H9 (cell line): Measurements from ENCODE around the gene SH2D6. TPM values are rescaled to one million over a fixed set of nuclear protein-coding genes. Genes with fewer than 3 reads are reported as not detected.

Experiments
- DNase-seq: peaks from one replicate; pipeline ENCODE4 v3.0.0-alpha.2; 2017
- H2AFZ ChIP-seq: one replicate; pipeline ENCODE4 v1.6.1; 2013; ENCODE audit warnings: mild to moderate bottlenecking, low read length, control low read depth, moderate library complexity
- H2AK5ac ChIP-seq: 2 replicates; pipeline ENCODE4 v1.6.1; 2013; ENCODE audit warnings: low read length, control low read depth, mixed read lengths; ENCODE audit not compliant: insufficient read length
- H2BK120ac ChIP-seq: one replicate; pipeline ENCODE4 v1.6.1; 2013; ENCODE audit warnings: low read depth, mild to moderate bottlenecking, low read length, control low read depth, inconsistent platforms; ENCODE audit not compliant: poor library complexity, severe bottlenecking
- H2BK12ac ChIP-seq: 2 replicates; pipeline ENCODE4 v1.6.1; 2013; ENCODE audit warnings: low read length, control low read depth, mixed read lengths, low read depth; ENCODE audit not compliant: insufficient read length
- H2BK15ac ChIP-seq: 2 replicates; pipeline ENCODE4 v1.6.1; 2013; ENCODE audit warnings: low read depth, low read length, control low read depth
- H2BK20ac ChIP-seq: one replicate; pipeline ENCODE4 v1.6.1; 2013; ENCODE audit warnings: low read depth, mild to moderate bottlenecking, low read length, control low read depth, inconsistent platforms; ENCODE audit not compliant: poor library complexity, severe bottlenecking
- H2BK5ac ChIP-seq: 2 replicates; pipeline ENCODE4 v1.6.1; 2013; ENCODE audit warnings: low read length, control low read depth, mixed read lengths; ENCODE audit not compliant: insufficient read length
- H3K14ac ChIP-seq: 2 replicates; pipeline ENCODE4 v1.6.1; 2013; ENCODE audit warnings: low read length, control low read depth; ENCODE audit not compliant: insufficient read depth
- H3K18ac ChIP-seq: 2 replicates; pipeline ENCODE4 v1.6.1; 2013; ENCODE audit warnings: low read depth, mild to moderate bottlenecking, mixed read lengths, low read length, control low read depth; ENCODE audit not compliant: insufficient read length
- H3K23ac ChIP-seq: 2 replicates; pipeline ENCODE4 v1.6.1; 2013; ENCODE audit warnings: low read length, control low read depth, mixed read lengths, low read depth; ENCODE audit not compliant: insufficient read length
- H3K23me2 ChIP-seq: 2 replicates; pipeline ENCODE4 v1.6.1; 2013; ENCODE audit warnings: low read depth, mild to moderate bottlenecking, mixed read lengths, low read length, control low read depth; ENCODE audit not compliant: insufficient read length, poor library complexity, severe bottlenecking
- H3K27ac ChIP-seq: 2 replicates; pipeline ENCODE4 v1.5.1; 2013; ENCODE audit warnings: low read length, control low read depth, mixed read lengths, low read depth; ENCODE audit not compliant: insufficient read length
- H3K27me3 ChIP-seq: 2 replicates; pipeline ENCODE4 v1.6.1; 2013; ENCODE audit warnings: low read length, control low read depth, inconsistent platforms; ENCODE audit not compliant: insufficient read depth
- H3K4ac ChIP-seq: 2 replicates; pipeline ENCODE4 v1.6.1; 2013; ENCODE audit warnings: low read depth, mild to moderate bottlenecking, control low read depth, inconsistent platforms, low read length, moderate library complexity
- H3K4me1 ChIP-seq: 2 replicates; pipeline ENCODE4 v1.6.1; 2013; ENCODE audit warnings: low read length, control low read depth, inconsistent platforms; ENCODE audit not compliant: insufficient read depth
- H3K4me2 ChIP-seq: 2 replicates; pipeline ENCODE4 v1.6.1; 2013; ENCODE audit warnings: low read length, control low read depth, mixed read lengths; ENCODE audit not compliant: insufficient read length, insufficient read depth
- H3K56ac ChIP-seq: 2 replicates; pipeline ENCODE4 v1.6.1; 2013; ENCODE audit warnings: low read depth, mild to moderate bottlenecking, mixed read lengths, low read length, control low read depth; ENCODE audit not compliant: insufficient read length
- H3K79me1 ChIP-seq: 2 replicates; pipeline ENCODE4 v1.6.1; 2013; ENCODE audit warnings: low read depth, mild to moderate bottlenecking, moderate library complexity, low read length, control low read depth, inconsistent platforms; ENCODE audit not compliant: insufficient read depth, poor library complexity, severe bottlenecking
- H3K79me2 ChIP-seq: 2 replicates; pipeline ENCODE4 v1.6.1; 2013; ENCODE audit warnings: low read length, control low read depth, inconsistent platforms; ENCODE audit not compliant: insufficient read depth
- H3K9ac ChIP-seq: 2 replicates; pipeline ENCODE4 v1.6.1; 2013; ENCODE audit warnings: low read length, control low read depth, mixed read lengths; ENCODE audit not compliant: insufficient read length; ENCODE audit errors: extremely low read depth
- H3K9me3 ChIP-seq: one replicate; pipeline ENCODE4 v1.6.1; 2013; ENCODE audit warnings: low read depth, low read length, inconsistent platforms; ENCODE audit not compliant: control insufficient read depth
- H3T11ph ChIP-seq: one replicate; pipeline ENCODE4 v1.6.1; 2013; ENCODE audit warnings: mild to moderate bottlenecking, low read length, control low read depth, inconsistent platforms
- H4K20me1 ChIP-seq: one replicate; pipeline ENCODE4 v1.6.1; 2013; ENCODE audit not compliant: control insufficient read depth, insufficient read length, insufficient read depth
- H4K5ac ChIP-seq: 2 replicates; pipeline ENCODE4 v1.6.1; 2013; ENCODE audit warnings: low read depth, mild to moderate bottlenecking, mixed read lengths, low read length, control low read depth; ENCODE audit not compliant: insufficient read length
- H4K8ac ChIP-seq: replicated peaks from 2 replicates; pipeline ENCODE4 v1.6.1; 2013; ENCODE audit warnings: low read length, control low read depth, mixed read lengths, low read depth; ENCODE audit not compliant: insufficient read length
- H4K91ac ChIP-seq: 2 replicates; pipeline ENCODE4 v1.6.1; 2013; ENCODE audit warnings: low read depth, mild to moderate bottlenecking, moderate library complexity, mixed read lengths, low read length, control low read depth; ENCODE audit not compliant: insufficient read length
- H3K27ac Mint-ChIP-seq, 3 experiments: 2 replicates in 2 of 3; 3 replicates in 1 of 3; pipeline ENCODE4 v1.8.0; 2020 to 2021; ENCODE audit warnings: mixed read lengths in 3 of 3, mild to moderate bottlenecking in 1 of 3, moderate library complexity in 1 of 3
- H3K27me3 Mint-ChIP-seq: 2 replicates; pipeline ENCODE4 v1.8.0; 2021; ENCODE audit warnings: low read depth, mild to moderate bottlenecking, moderate library complexity, mixed read lengths
- H3K36me3 Mint-ChIP-seq, 3 experiments: 2 replicates in 2 of 3; 3 replicates in 1 of 3; pipeline ENCODE4 v1.8.0; 2020 to 2021; ENCODE audit warnings: low read depth in 3 of 3, mixed read lengths in 3 of 3; ENCODE audit not compliant: insufficient read depth in 1 of 3
- H3K4me1 Mint-ChIP-seq, 2 experiments: 2 replicates each; pipeline ENCODE4 v1.8.0; 2020; ENCODE audit warnings: mixed read lengths in 2 of 2
- H3K4me3 Mint-ChIP-seq, 2 experiments: 2 replicates in 1 of 2; 3 replicates in 1 of 2; pipeline ENCODE4 v1.8.0; 2020 to 2021; ENCODE audit warnings: mild to moderate bottlenecking in 2 of 2, mixed read lengths in 2 of 2, moderate library complexity in 1 of 2
- H3K9me3 Mint-ChIP-seq, 2 experiments: 2 replicates in 1 of 2; 3 replicates in 1 of 2; pipeline ENCODE4 v1.8.0; 2020; ENCODE audit warnings: mild to moderate bottlenecking in 2 of 2, mixed read lengths in 2 of 2, moderate library complexity in 1 of 2
- WGBS: extraction: QIAGEN DNeasy Blood & Tissue Kit; methylation state at CpG from one replicate; pipeline ENCODE4 v1.1.7; 2013; ENCODE audit warnings: missing lambda C conversion rate, low lambda C conversion rate, mixed read lengths; ENCODE audit not compliant: insufficient read length; ENCODE audit errors: extremely low coverage; 5-methylcytosine and 5-hydroxymethylcytosine counted together
- total RNA-seq: library from RNA; stranded (reverse); gene quantifications from 2 replicates; pipeline ENCODE4 v1.2.1, GENCODE V29; 2021
- TF ChIP-seq, protein P1 (sequence below): fragments of 200-600 bp; sonication (generic); conservative IDR thresholded peaks from 3 replicates; pipeline ENCODE4 v1.8.0; 2021; ENCODE audit warnings: antibody characterized with exemption, mild to moderate bottlenecking

Gene SH2D6
- total RNA-seq, 1 experiment from 2014 or later, result 0.61 TPM

DNA sequence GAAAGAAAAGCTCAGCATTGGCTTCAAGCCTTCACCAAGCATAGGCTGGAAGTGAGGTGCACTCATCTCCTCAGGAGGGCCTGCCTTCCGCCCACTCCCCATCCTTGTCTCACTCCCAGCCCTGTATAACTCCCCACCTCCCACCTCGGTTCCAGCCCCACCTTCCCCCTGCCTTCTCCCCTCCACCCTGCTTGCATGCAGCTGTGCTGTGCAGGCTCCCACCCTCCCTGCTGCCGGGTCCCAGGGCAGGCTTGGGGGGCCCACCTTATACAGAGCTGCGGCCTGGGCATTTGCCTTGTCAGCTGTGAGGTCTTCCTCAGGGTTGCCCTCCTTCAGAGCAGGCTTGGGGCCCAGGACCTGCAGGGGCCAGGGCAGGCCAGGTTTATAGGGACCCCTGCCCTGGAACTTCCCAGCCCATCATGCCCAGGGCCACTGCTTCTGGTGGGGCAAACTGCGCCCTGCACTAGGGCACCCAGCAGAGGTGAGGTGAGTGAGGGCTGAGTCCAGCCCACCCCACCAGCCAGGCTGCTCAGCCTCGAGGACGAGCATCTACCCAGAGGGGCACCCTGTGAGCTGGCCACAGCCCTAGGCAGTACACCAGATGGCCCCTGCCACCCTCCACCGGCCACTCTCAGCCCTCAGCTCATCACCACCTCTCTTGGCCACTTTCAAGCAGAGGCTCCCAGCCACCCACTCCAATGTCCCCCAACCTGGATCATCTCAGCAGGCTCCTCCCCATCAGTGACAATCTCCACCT is 19.9 kb upstream of the SH2D6 start:
- H3K23me2 ChIP-seq, result no peaks in the 10 kb centered on the region
- no peaks in the 10 kb centered on the region for H3K4me1 ChIP-seq
- no peak overlapping the region for H3K23ac ChIP-seq
- H3K27me3 ChIP-seq, result no peaks in the 10 kb centered on the region
- H3K18ac ChIP-seq, result no peak overlapping the region
- H2AK5ac ChIP-seq, result no peak overlapping the region
- H3K27ac ChIP-seq, result no peak overlapping the region
- no peaks in the 10 kb centered on the region for H3K79me1 ChIP-seq
- H3T11ph ChIP-seq, result no peak overlapping the region
- H3K56ac ChIP-seq, result no peak overlapping the region
- no peak for DNase-seq
- no peak overlapping the region for H2BK12ac ChIP-seq
- no CpG with 5 or more reads among the region's 8 CpGs for WGBS
- Mint-ChIP-seq H3K4me3 (no peak overlapping the region), H3K27me3 (no peaks in the 10 kb centered on the region), H3K27ac (no peak overlapping the region; a peak in 2 of 7 replicates), H3K4me1 (peaks cover 8 to 12% of the 10 kb centered on the region in 2 experiments; a peak in 3 of 4 replicates), H3K9me3 (peaks cover 0 to 6% of the 10 kb centered on the region in 2 experiments; a peak in 1 of 5 replicates), H3K36me3 (peaks cover 2 to 28% (median 22%) of the 10 kb centered on the region in 3 experiments; a peak in 6 of 7 replicates)
- no peak overlapping the region for H2AFZ ChIP-seq
- TF ChIP-seq, protein P1, sequence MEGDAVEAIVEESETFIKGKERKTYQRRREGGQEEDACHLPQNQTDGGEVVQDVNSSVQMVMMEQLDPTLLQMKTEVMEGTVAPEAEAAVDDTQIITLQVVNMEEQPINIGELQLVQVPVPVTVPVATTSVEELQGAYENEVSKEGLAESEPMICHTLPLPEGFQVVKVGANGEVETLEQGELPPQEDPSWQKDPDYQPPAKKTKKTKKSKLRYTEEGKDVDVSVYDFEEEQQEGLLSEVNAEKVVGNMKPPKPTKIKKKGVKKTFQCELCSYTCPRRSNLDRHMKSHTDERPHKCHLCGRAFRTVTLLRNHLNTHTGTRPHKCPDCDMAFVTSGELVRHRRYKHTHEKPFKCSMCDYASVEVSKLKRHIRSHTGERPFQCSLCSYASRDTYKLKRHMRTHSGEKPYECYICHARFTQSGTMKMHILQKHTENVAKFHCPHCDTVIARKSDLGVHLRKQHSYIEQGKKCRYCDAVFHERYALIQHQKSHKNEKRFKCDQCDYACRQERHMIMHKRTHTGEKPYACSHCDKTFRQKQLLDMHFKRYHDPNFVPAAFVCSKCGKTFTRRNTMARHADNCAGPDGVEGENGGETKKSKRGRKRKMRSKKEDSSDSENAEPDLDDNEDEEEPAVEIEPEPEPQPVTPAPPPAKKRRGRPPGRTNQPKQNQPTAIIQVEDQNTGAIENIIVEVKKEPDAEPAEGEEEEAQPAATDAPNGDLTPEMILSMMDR, result no peak
- H4K91ac ChIP-seq, result no peak overlapping the region
- H3K4ac ChIP-seq, result no peak overlapping the region
- H3K9me3 ChIP-seq, result no peaks in the 10 kb centered on the region
- H4K8ac ChIP-seq, result no peak overlapping the region
- no peak overlapping the region for H3K4me2 ChIP-seq
- no peak overlapping the region for H3K14ac ChIP-seq
- no peak overlapping the region for H2BK20ac ChIP-seq
- no peak overlapping the region for H2BK120ac ChIP-seq
- H2BK5ac ChIP-seq, result no peak overlapping the region
- H3K79me2 ChIP-seq, result no peaks in the 10 kb centered on the region
- H4K20me1 ChIP-seq, result no peaks in the 10 kb centered on the region
- no peak overlapping the region for H4K5ac ChIP-seq
- no peak overlapping the region for H2BK15ac ChIP-seq
- no peak overlapping the region for H3K9ac ChIP-seq
